Esophagus muscularis mucosa (tissue), 4 donors: ENCODE results near the gene FBXW9. TPM values are rescaled to one million over a fixed set of nuclear protein-coding genes. Genes with fewer than 3 reads are reported as not detected.

Experiments used
- DNase-seq: peaks from one replicate; pipeline ENCODE4 v3.0.0-alpha.2; 2017; ENCODE audit errors: extremely low spot score
- H3K27ac ChIP-seq, 4 donors: fragments of 200-600 bp; sonication (generic); replicated peaks in 1 of 4; 1 replicate in 3 of 4; 2 replicates in 1 of 4; pipeline ENCODE4 v1.5.1; 2016 to 2019; ENCODE audit warnings: mild to moderate bottlenecking in 1 of 4
- H3K27me3 ChIP-seq, 4 donors: fragments of 200-600 bp; sonication (generic); one replicate each; pipeline versions ENCODE4 v1.5.1 to v1.6.0; 2016 to 2019
- H3K36me3 ChIP-seq, 4 donors: fragments of 200-600 bp; sonication (generic); one replicate each; pipeline ENCODE4 v1.5.1; 2016 to 2019
- H3K4me1 ChIP-seq, 4 donors: fragments of 200-600 bp; sonication (generic); one replicate each; pipeline ENCODE4 v1.5.1; 2016 to 2019
- H3K4me3 ChIP-seq, 4 donors: fragments of 200-600 bp; sonication (generic); 1 replicate in 2 of 4; 2 replicates in 2 of 4; pipeline ENCODE4 v1.5.1; 2016 to 2019; ENCODE audit warnings: mild to moderate bottlenecking in 4 of 4, moderate library complexity in 1 of 4
- H3K9me3 ChIP-seq, 4 donors: fragments of 200-600 bp; sonication (generic); 1 replicate in 3 of 4; 2 replicates in 1 of 4; pipeline ENCODE4 v1.5.1; 2016 to 2019
- CTCF ChIP-seq, 3 experiments: fragments of 200-600 bp in 2 of 3; fragments of 450-650 bp in 1 of 3; sonication (generic) in 2 of 3; IDR thresholded peaks; one replicate each; pipeline ENCODE4 v1.5.1; 2017 to 2019; ENCODE audit warnings: antibody characterized with exemption in 3 of 3, mild to moderate bottlenecking in 2 of 3, moderate library complexity in 1 of 3
- EP300 ChIP-seq: sonication (generic); formaldehyde crosslinking; IDR thresholded peaks from one replicate; pipeline ENCODE4 v1.6.1; 2017; ENCODE audit warnings: antibody characterized with exemption
- POLR2A ChIP-seq: fragments of 450-650 bp; IDR thresholded peaks from one replicate; pipeline ENCODE4 v1.6.1; 2017; ENCODE audit warnings: antibody characterized with exemption, moderate library complexity, mild to moderate bottlenecking, low read depth
- POLR2AphosphoS5 ChIP-seq, 2 donors: sonication (generic); formaldehyde crosslinking; IDR thresholded peaks; one replicate each; pipeline ENCODE4 v1.6.1; 2017; ENCODE audit warnings: antibody characterized with exemption in 2 of 2
- WGBS: methylation state at CpG from one replicate; pipeline ENCODE4 v1.1.5; 2018; 5-methylcytosine and 5-hydroxymethylcytosine counted together
- intact Hi-C: fragments of 100-400 bp; cut with DNase I; formaldehyde crosslinking; loops from one replicate; pipeline ENCODE4 v1.15.1; 2023
- total RNA-seq, 4 donors: library from RNA; depleted of rRNA; stranded (reverse); fragments of >200 nt; gene quantifications; one replicate each; pipeline versions ENCODE4 v1.1.0 to v1.2.1, GENCODE V29; 2016

Gene FBXW9
- total RNA-seq, 4 donors from 2014 or later, result 4.3 to 10.6 (median 7.5) TPM

DNA sequence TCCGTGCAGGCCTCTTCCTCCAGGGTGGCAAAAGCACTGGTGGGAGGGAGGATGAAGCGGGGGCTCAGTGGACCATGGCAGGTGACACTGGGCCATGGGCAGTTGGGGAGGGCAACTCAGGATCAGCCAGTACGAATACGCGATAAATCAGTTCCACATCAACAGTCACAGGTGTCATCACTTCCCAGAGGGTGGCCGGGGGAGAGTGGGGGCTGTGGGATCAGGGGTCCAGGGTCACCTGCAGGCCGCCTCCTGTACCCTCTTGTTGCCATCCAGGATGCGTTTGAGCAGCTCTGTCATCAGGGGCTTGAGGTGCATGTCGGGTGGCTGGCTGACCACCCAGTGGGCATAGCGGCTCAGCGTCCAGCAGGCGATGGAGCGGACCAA is 9.9 kb upstream of the FBXW9 start:
- H3K36me3 ChIP-seq, result peaks cover 91 to 100% (median 100%) of the 10 kb centered on the region in 4 donors
- no peaks in the 10 kb centered on the region for H3K4me1 ChIP-seq
- no peak overlapping the region for H3K4me3 ChIP-seq
- no peak for DNase-seq
- 90% methylated on average over 9 of the region's 13 CpGs for WGBS
- no peaks in the 10 kb centered on the region for H3K9me3 ChIP-seq
- no peak overlapping the region for H3K27ac ChIP-seq
- no peaks in the 10 kb centered on the region for H3K27me3 ChIP-seq
- no peak for TF ChIP-seq EP300
- TF ChIP-seq POLR2A, result no peak
- no peak for TF ChIP-seq POLR2AphosphoS5 (IDR thresholded peaks at IDR 0.05)
- TF ChIP-seq CTCF (IDR thresholded peaks at IDR 0.05), result no peak
- intact Hi-C loops, result no loop called here

- TF ChIP-seq EP300, result no peak
- TF ChIP-seq CTCF (IDR thresholded peaks at IDR 0.05), result no peak
- TF ChIP-seq POLR2AphosphoS5 (IDR thresholded peaks at IDR 0.05), result no peak
- TF ChIP-seq POLR2A, result no peak
- H3K27me3 ChIP-seq, result no peaks in the 10 kb centered on the region
- peaks cover 91 to 100% (median 100%) of the 10 kb centered on the region in 4 donors for H3K36me3 ChIP-seq
- no peak for DNase-seq
- H3K27ac ChIP-seq, result no peak overlapping the region
- 76% methylated on average over 7 of the region's 29 CpGs for WGBS
- no peak overlapping the region for H3K4me3 ChIP-seq
- intact Hi-C loops, result no loop called here
- H3K9me3 ChIP-seq, result no peaks in the 10 kb centered on the region
- no peaks in the 10 kb centered on the region for H3K4me1 ChIP-seq
These were observed 9.4 kb upstream of the FBXW9 start for GRCh38 chr19:12705654-12706331.

GRCh38 chr19:12705169-12705568 is 8.7 kb upstream of the FBXW9 start:
- Histone ChIP-seq H3K4me1 (no peaks in the 10 kb centered on the region), H3K36me3 (peaks cover 91 to 100% (median 100%) of the 10 kb centered on the region in 4 donors), H3K4me3 (no peak overlapping the region), H3K9me3 (no peaks in the 10 kb centered on the region), H3K27me3 (no peaks in the 10 kb centered on the region), H3K27ac (no peak overlapping the region)
- 92% methylated on average over 1 of the region's 13 CpGs for WGBS
- DNase-seq, result no peak
- intact Hi-C loops, result no loop called here
- TF ChIP-seq POLR2AphosphoS5 (IDR thresholded peaks at IDR 0.05) (no peak), CTCF (IDR thresholded peaks at IDR 0.05) (no peak)

DNA sequence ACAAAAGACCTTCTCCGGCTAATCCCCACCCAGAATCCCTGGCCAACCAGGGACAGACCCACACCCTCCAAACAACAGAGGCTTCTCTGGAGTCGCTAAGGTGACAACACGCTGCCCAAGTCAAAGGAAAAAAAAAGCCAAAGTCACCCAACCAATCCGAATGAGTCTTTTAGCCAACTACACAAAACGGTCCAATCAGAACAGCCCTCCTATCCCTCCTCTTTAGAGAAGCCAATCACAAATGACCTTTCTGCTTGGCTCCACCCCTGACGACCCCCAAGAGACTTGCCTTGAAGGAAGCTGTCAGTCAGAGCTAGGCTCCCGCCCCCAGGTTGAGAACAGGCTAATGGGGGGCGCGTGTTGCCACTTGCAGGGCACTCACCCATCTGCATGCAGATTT is 6.6 kb upstream of the FBXW9 start:
- H3K27me3 ChIP-seq, result no peaks in the 10 kb centered on the region
- DNase-seq, result no peak
- WGBS, result 60% methylated on average over 8 of the region's 9 CpGs

More for the DNA sequence above, 6.6 kb upstream of the FBXW9 start:
- Histone ChIP-seq H3K9me3 (no peaks in the 10 kb centered on the region), H3K4me1 (no peaks in the 10 kb centered on the region), H3K36me3 (peaks cover 73 to 96% (median 92%) of the 10 kb centered on the region in 4 donors), H3K4me3 (no peak overlapping the region), H3K27ac (no peak overlapping the region)
- no peak for TF ChIP-seq CTCF (IDR thresholded peaks at IDR 0.05)
- no peak for TF ChIP-seq POLR2AphosphoS5 (IDR thresholded peaks at IDR 0.05)
- TF ChIP-seq POLR2A, result no peak
- no peak for TF ChIP-seq EP300
- intact Hi-C loops, result no loop called here
